Measurements from ENCODE around the gene HLA-G. TPM values are rescaled to one million over a fixed set of nuclear protein-coding genes. Genes with fewer than 3 reads are reported as not detected.

HLA-G gene
- total RNA-seq, 1 donor, result 0.63 TPM

DNA sequence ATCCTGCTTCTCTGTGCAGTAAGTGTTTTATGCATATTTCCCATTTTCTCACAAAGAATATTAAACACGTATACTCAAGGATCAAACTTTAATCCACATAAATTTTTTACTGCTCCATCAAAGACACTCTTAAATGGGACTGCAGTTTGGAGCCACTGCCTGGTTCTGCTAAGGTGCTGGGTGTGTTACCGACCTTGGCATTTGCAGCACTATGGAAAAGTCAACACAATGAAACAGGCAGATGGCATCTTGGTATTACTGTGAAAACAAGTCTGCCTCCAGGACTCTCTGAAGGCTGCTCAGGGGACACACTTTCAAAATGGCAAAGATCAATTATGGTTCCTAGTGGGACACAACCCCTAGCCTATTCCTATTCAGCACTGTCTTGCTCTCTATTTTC is 17.3 kb upstream of the HLA-G start:
- H3K27me3 ChIP-seq (ENCODE audit: insufficient read depth, low read length), result peaks cover 34% of the 10 kb centered on the region
- no peak overlapping the region for H3K4me3 ChIP-seq (ENCODE audit: low read length)
- H3K4me1 ChIP-seq (ENCODE audit: insufficient read depth, low read length), result no peaks in the 10 kb centered on the region
- H3K9me3 ChIP-seq (ENCODE audit: low read depth, low read length), result no peaks in the 10 kb centered on the region

GRCh38 chr6:29811377-29811776 is 16.2 kb upstream of the HLA-G start:
- Histone ChIP-seq H3K4me3 (ENCODE audit: low read length) (no peak overlapping the region), H3K4me1 (ENCODE audit: insufficient read depth, low read length) (no peaks in the 10 kb centered on the region), H3K27me3 (ENCODE audit: insufficient read depth, low read length) (peaks cover 26% of the 10 kb centered on the region), H3K9me3 (ENCODE audit: low read depth, low read length) (no peaks in the 10 kb centered on the region)

GRCh38 chr6:29813066-29813465 is 14.6 kb upstream of the HLA-G start:
- H3K27me3 ChIP-seq (ENCODE audit: insufficient read depth, low read length), result peaks cover 9% of the 10 kb centered on the region
- no peak overlapping the region for H3K4me3 ChIP-seq (ENCODE audit: low read length)
- H3K4me1 ChIP-seq (ENCODE audit: insufficient read depth, low read length), result no peaks in the 10 kb centered on the region
- no peaks in the 10 kb centered on the region for H3K9me3 ChIP-seq (ENCODE audit: low read depth, low read length)

DNA sequence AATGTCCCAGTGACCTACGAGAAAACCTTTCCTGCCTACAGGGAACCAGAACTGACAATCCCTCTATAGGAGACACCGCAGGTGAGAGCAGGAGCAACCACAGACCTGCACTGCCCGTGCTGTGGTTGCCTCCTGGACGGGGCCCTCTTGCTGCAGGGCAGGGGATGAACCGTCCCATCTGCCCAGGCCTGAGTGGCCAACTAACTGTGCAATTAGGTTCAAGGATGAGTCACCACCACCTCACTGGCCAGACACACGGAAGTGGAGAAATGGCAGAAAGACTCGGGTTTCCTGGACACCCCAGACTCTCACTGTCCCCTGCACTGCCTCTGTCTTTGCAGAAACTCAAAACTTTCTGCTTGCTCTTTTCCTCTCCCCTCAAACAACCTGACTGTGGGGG is 13.8 kb upstream of the HLA-G start:
- Histone ChIP-seq H3K9me3 (ENCODE audit: low read depth, low read length) (no peaks in the 10 kb centered on the region), H3K4me1 (ENCODE audit: insufficient read depth, low read length) (no peaks in the 10 kb centered on the region), H3K4me3 (ENCODE audit: low read length) (no peak overlapping the region), H3K27me3 (ENCODE audit: insufficient read depth, low read length) (peaks cover 4% of the 10 kb centered on the region)

DNA sequence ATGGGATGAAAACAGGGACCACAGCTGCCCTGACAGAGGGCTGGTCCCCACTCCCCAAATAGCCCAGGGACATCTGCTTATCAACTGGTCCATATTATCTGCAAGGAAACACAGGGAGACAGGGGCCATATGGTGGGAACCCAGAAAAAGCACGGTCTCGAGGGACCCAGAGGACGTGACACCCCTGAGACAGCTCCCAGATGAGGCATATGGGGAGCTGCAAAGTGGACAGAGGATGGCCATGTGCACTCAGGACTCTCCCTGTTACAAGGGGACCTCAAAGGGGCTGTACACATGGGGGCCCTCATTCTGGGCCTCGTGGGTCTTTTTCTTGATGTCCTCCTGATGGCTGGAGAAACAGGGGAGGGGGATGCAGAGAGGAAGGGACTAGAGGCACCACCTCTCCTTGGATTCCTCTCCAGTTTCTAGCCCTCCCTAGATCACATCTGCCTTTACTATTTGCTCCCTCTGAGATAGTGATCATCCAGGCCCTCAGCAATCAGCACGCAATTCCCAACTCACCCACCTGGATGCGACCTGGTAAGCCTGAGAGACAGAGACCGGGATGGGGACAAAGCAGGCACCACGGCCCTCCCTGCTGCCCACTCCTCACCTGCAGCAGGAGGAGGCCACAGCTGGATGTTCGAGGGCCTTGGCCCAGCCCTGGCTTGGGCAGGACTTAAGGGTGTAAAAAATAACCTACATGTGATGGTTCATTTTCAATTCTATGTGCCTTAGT is 13.1 kb upstream of the HLA-G start:
- Histone ChIP-seq H3K4me1 (ENCODE audit: insufficient read depth, low read length) (no peaks in the 10 kb centered on the region), H3K4me3 (ENCODE audit: low read length) (no peak overlapping the region), H3K27me3 (ENCODE audit: insufficient read depth, low read length) (peaks cover 4% of the 10 kb centered on the region), H3K9me3 (ENCODE audit: low read depth, low read length) (no peaks in the 10 kb centered on the region)

DNA sequence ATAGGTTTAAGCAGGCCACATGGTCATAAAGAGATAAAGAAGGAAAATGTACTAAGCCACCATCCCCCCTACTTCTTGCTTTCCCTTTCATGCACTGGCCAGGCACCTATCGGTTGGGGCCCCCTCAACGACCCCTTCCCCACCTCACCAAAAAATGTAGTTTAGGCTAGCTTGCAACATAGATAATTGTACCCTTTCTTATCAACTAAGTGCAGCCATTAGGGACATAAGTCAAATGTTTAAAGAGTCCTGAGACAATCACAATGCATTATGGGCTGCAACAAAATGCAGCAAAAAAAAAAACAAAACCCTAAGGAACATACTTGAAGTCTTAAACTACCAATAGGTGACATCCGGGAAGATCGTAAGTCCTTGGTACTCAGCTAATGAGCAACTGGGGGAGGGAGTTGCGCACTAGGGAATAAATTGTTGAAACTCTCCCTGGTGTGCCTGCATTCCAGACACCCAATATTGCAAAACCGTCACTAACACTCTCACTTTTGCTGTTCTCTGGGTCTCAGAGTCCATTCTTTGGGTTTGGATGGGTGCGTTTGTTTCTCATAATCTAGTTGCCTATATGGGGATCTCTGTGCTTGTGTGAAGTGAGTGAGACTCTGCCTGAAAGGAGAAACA is 12.4 kb upstream of the HLA-G start:
- peaks cover 5% of the 10 kb centered on the region for H3K27me3 ChIP-seq (ENCODE audit: insufficient read depth, low read length)
- no peak overlapping the region for H3K4me3 ChIP-seq (ENCODE audit: low read length)
- no peaks in the 10 kb centered on the region for H3K9me3 ChIP-seq (ENCODE audit: low read depth, low read length)
- no peaks in the 10 kb centered on the region for H3K4me1 ChIP-seq (ENCODE audit: insufficient read depth, low read length)

GRCh38 chr6:29816030-29816429 is 11.6 kb upstream of the HLA-G start:
- H3K9me3 ChIP-seq (ENCODE audit: low read depth, low read length), result no peaks in the 10 kb centered on the region
- no peaks in the 10 kb centered on the region for H3K4me1 ChIP-seq (ENCODE audit: insufficient read depth, low read length)
- H3K4me3 ChIP-seq (ENCODE audit: low read length), result no peak overlapping the region
- peaks cover 8% of the 10 kb centered on the region for H3K27me3 ChIP-seq (ENCODE audit: insufficient read depth, low read length)

- H3K9me3 ChIP-seq (ENCODE audit: low read depth, low read length), result no peaks in the 10 kb centered on the region
- H3K4me1 ChIP-seq (ENCODE audit: insufficient read depth, low read length), result no peaks in the 10 kb centered on the region
- H3K4me3 ChIP-seq (ENCODE audit: low read length), result no peak overlapping the region
- H3K27me3 ChIP-seq (ENCODE audit: insufficient read depth, low read length), result peaks cover 22% of the 10 kb centered on the region
These were observed 8.7 kb upstream of the HLA-G start for GRCh38 chr6:29818892-29819291.

DNA sequence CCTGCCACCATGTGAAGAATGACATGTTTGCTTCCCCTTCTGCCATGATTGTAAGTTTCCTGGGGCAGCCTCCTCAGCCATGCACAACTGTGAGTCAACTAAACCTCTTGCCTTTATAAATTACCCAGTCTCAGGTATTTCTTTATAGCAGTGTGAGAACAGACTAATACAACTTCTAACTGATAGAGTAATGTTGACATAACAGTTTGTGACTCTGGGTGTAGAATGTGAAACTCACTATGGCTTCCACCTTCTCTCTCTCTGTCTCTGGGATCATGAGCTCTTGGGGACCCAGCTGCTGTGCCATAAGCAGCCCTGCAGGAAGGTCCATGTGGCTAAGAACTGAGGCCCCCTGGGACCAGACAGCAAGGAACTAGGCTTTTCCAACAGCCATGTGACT is 3.5 kb upstream of the HLA-G start:
- H3K9me3 ChIP-seq (ENCODE audit: low read depth, low read length), result no peaks in the 10 kb centered on the region
- peaks cover 10% of the 10 kb centered on the region for H3K4me1 ChIP-seq (ENCODE audit: insufficient read depth, low read length)
- no peak overlapping the region for H3K4me3 ChIP-seq (ENCODE audit: low read length)

DNA sequence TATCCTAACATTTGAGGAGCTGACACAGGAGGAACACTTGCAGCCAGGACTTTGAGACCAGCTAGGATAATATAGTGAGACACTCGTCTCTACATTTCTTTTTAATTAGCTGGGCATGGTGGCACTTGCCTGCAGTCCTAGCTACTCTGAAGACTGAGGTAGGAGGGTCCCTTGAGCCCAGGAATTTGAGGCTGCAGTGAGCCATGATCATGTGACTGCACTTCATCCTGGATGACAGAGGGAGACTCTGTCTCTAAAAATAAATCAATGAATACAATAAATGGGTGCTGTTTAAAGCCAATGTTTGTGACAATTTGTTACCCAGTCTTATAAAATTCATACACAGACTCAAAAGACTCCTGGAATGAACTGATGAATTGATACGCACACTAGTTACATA is 1.8 kb upstream of the HLA-G start:
- no peak overlapping the region for H3K4me3 ChIP-seq (ENCODE audit: low read length)
- peaks cover 10% of the 10 kb centered on the region for H3K4me1 ChIP-seq (ENCODE audit: insufficient read depth, low read length)
- peaks cover 61% of the 10 kb centered on the region for H3K27me3 ChIP-seq (ENCODE audit: insufficient read depth, low read length)
- H3K9me3 ChIP-seq (ENCODE audit: low read depth, low read length), result no peaks in the 10 kb centered on the region

More for the DNA sequence above, 3.5 kb upstream of the HLA-G start:
- peaks cover 65% of the 10 kb centered on the region for H3K27me3 ChIP-seq (ENCODE audit: insufficient read depth, low read length)

DNA sequence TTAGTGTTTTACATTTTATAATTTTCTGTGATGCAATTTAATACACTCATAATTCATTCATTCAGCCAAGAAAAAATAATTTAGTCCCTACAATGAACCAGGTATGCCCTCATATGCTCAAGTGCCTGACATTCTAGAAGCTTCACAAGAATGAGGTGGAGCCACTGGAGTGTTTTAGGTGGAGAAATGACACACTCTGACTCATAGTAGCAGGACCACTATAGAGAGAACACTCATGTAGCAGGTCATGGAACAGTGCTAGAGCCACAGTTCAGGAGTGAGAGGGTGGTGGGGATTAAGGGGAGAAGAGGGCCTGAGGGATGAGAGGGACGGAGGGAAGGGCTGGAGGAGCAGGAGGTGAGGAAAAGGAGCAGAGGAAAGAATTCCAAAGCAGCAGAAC is 1.4 kb upstream of the HLA-G start:
- H3K27me3 ChIP-seq (ENCODE audit: insufficient read depth, low read length), result peaks cover 61% of the 10 kb centered on the region
- no peak overlapping the region for H3K4me3 ChIP-seq (ENCODE audit: low read length)
- H3K4me1 ChIP-seq (ENCODE audit: insufficient read depth, low read length), result peaks cover 10% of the 10 kb centered on the region
- no peaks in the 10 kb centered on the region for H3K9me3 ChIP-seq (ENCODE audit: low read depth, low read length)

- Histone ChIP-seq H3K9me3 (ENCODE audit: low read depth, low read length) (no peaks in the 10 kb centered on the region), H3K27me3 (ENCODE audit: insufficient read depth, low read length) (peaks cover 60% of the 10 kb centered on the region), H3K4me3 (ENCODE audit: low read length) (no peak overlapping the region)
These were observed 809 bp downstream of the HLA-G start for GRCh38 chr6:29828471-29828797.

DNA sequence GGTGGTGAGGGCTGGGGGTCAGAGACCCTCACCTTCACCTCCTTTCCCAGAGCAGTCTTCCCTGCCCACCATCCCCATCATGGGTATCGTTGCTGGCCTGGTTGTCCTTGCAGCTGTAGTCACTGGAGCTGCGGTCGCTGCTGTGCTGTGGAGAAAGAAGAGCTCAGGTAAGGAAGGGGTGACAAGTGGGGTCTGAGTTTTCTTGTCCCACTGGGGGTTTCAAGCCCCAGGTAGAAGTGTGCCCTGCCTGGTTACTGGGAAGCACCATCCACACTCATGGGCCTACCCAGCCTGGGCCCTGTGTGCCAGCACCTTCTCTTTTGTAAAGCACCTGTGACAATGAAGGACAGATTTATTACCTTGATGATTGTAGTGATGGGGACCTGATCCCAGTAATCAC is 2.1 kb downstream of the HLA-G start:
- Histone ChIP-seq H3K9me3 (ENCODE audit: low read depth, low read length) (no peaks in the 10 kb centered on the region), H3K4me1 (ENCODE audit: insufficient read depth, low read length) (peaks cover 10% of the 10 kb centered on the region), H3K4me3 (ENCODE audit: low read length) (no peak overlapping the region), H3K27me3 (ENCODE audit: insufficient read depth, low read length) (peaks cover 61% of the 10 kb centered on the region)

More at GRCh38 chr6:29828471-29828797, 809 bp downstream of the HLA-G start:
- peaks cover 10% of the 10 kb centered on the region for H3K4me1 ChIP-seq (ENCODE audit: insufficient read depth, low read length)

DNA sequence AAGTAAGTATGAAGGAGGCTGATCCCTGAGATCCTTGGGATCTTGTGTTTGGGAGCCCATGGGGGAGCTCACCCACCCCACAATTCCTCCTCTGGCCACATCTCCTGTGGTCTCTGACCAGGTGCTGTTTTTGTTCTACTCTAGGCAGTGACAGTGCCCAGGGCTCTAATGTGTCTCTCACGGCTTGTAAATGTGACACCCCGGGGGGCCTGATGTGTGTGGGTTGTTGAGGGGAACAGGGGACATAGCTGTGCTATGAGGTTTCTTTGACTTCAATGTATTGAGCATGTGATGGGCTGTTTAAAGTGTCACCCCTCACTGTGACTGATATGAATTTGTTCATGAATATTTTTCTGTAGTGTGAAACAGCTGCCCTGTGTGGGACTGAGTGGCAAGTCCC is 2.8 kb downstream of the HLA-G start:
- no peak overlapping the region for H3K4me3 ChIP-seq (ENCODE audit: low read length)
- no peaks in the 10 kb centered on the region for H3K9me3 ChIP-seq (ENCODE audit: low read depth, low read length)
- H3K4me1 ChIP-seq (ENCODE audit: insufficient read depth, low read length), result peaks cover 10% of the 10 kb centered on the region
- H3K27me3 ChIP-seq (ENCODE audit: insufficient read depth, low read length), result peaks cover 62% of the 10 kb centered on the region

DNA sequence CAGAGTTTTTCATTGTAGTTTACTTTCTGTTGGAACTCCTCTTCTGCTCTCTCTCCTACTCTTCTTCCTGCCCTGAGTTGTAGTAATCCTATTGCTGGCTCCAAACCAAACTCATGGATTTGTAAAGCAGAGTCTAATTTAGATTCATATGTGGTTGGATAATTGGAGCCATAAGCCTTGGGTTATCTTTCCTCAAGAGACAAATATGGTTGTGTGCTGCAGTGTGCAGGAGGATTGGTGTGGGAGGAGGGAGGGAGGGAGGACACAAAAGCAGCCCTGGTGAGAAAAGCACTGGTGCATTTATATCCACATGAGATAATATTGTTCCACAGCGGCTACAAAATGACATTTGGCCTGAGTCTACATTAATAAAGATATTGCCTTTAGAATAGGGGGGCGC is 4.2 kb downstream of the HLA-G start:
- H3K4me1 ChIP-seq (ENCODE audit: insufficient read depth, low read length), result peaks cover 10% of the 10 kb centered on the region
- H3K4me3 ChIP-seq (ENCODE audit: low read length), result no peak overlapping the region
- peaks cover 61% of the 10 kb centered on the region for H3K27me3 ChIP-seq (ENCODE audit: insufficient read depth, low read length)
- no peaks in the 10 kb centered on the region for H3K9me3 ChIP-seq (ENCODE audit: low read depth, low read length)

Measured in mononuclear cell (primary cell).